ENCODE measurements around the gene MAGI1. TPM values are rescaled to one million over a fixed set of nuclear protein-coding genes. Genes with fewer than 3 reads are reported as not detected.
A peak's percentile ranks its signal among the peaks of the same experiment; 100 is the strongest.

The MAGI1 gene
- polyA plus RNA-seq, 2 donors = 6.0 to 10.6 TPM

GRCh38 chr3:65955792-65956477 is 82.8 kb downstream of the MAGI1 start:
- Histone ChIP-seq H3K4me3 (ENCODE audit: low read depth in 1 of 2, low read length in 2 of 2) (no peak overlapping the region), H3K27me3 (ENCODE audit: control insufficient read depth in 1 of 2, insufficient read depth in 2 of 2, low read length in 2 of 2) (no peaks in the 10 kb centered on the region), H3K4me1 (ENCODE audit: control insufficient read depth in 2 of 2, insufficient read depth in 2 of 2, low read length in 1 of 2) (peaks cover 0 to 6% of the 10 kb centered on the region in 2 donors), H3K9me3 (ENCODE audit: control insufficient read depth in 2 of 2, insufficient read depth in 1 of 2, low read depth in 1 of 2, low read length in 1 of 2) (no peaks in the 10 kb centered on the region), H3K36me3 (ENCODE audit: control insufficient read depth in 2 of 2, insufficient read depth in 2 of 2, low read length in 1 of 2) (no peaks in the 10 kb centered on the region), H3K27ac (ENCODE audit: low read depth in 2 of 2, low read length in 1 of 2) (no peak overlapping the region)
- WGBS, 2 donors = 69 to 84% methylated on average over 10 of the region's 10 CpGs

- Histone ChIP-seq H3K36me3 (ENCODE audit: control insufficient read depth in 2 of 2, insufficient read depth in 2 of 2, low read length in 1 of 2) (no peaks in the 10 kb centered on the region), H3K4me1 (ENCODE audit: control insufficient read depth in 2 of 2, insufficient read depth in 2 of 2, low read length in 1 of 2) (peaks cover 0 to 6% of the 10 kb centered on the region in 2 donors), H3K27ac (ENCODE audit: low read depth in 2 of 2, low read length in 1 of 2) (peak overlapping the region; percentile 90 to 91), H3K9me3 (ENCODE audit: control insufficient read depth in 2 of 2, insufficient read depth in 1 of 2, low read depth in 1 of 2, low read length in 1 of 2) (no peaks in the 10 kb centered on the region), H3K27me3 (ENCODE audit: control insufficient read depth in 1 of 2, insufficient read depth in 2 of 2, low read length in 2 of 2) (no peaks in the 10 kb centered on the region), H3K4me3 (ENCODE audit: low read depth in 1 of 2, low read length in 2 of 2) (peak overlapping the region in 1 of 2 donors; percentile 23)
- 26 to 46% methylated on average over 16 of the region's 16 CpGs for WGBS, 2 donors
Observed at GRCh38 chr3:65953881-65954733, 84.6 kb downstream of the MAGI1 start.

- no peaks in the 10 kb centered on the region for H3K9me3 ChIP-seq (ENCODE audit: control insufficient read depth in 2 of 2, insufficient read depth in 1 of 2, low read depth in 1 of 2, low read length in 1 of 2)
- H3K4me1 ChIP-seq (ENCODE audit: control insufficient read depth in 2 of 2, insufficient read depth in 2 of 2, low read length in 1 of 2) = peaks cover 0 to 6% of the 10 kb centered on the region in 2 donors
- no peaks in the 10 kb centered on the region for H3K36me3 ChIP-seq (ENCODE audit: control insufficient read depth in 2 of 2, insufficient read depth in 2 of 2, low read length in 1 of 2)
- H3K27me3 ChIP-seq (ENCODE audit: control insufficient read depth in 1 of 2, insufficient read depth in 2 of 2, low read length in 2 of 2) = no peaks in the 10 kb centered on the region
- no peak overlapping the region for H3K4me3 ChIP-seq (ENCODE audit: low read depth in 1 of 2, low read length in 2 of 2)
- peak overlapping the region; percentile 91 to 93 for H3K27ac ChIP-seq (ENCODE audit: low read depth in 2 of 2, low read length in 1 of 2)
- 38 to 45% methylated on average over 5 of the region's 5 CpGs for WGBS, 2 donors
Observed at GRCh38 chr3:65953301-65953812, 85.4 kb downstream of the MAGI1 start.

- no peaks in the 10 kb centered on the region for H3K27me3 ChIP-seq (ENCODE audit: control insufficient read depth in 1 of 2, insufficient read depth in 2 of 2, low read length in 2 of 2)
- H3K27ac ChIP-seq (ENCODE audit: low read depth in 2 of 2, low read length in 1 of 2) = peak overlapping the region; percentile 91 to 93
- peaks cover 0 to 6% of the 10 kb centered on the region in 2 donors for H3K4me1 ChIP-seq (ENCODE audit: control insufficient read depth in 2 of 2, insufficient read depth in 2 of 2, low read length in 1 of 2)
- H3K9me3 ChIP-seq (ENCODE audit: control insufficient read depth in 2 of 2, insufficient read depth in 1 of 2, low read depth in 1 of 2, low read length in 1 of 2) = no peaks in the 10 kb centered on the region
- 65 to 85% methylated on average over 1 of the region's 1 CpG for WGBS, 2 donors
- no peak overlapping the region for H3K4me3 ChIP-seq (ENCODE audit: low read depth in 1 of 2, low read length in 2 of 2)
- H3K36me3 ChIP-seq (ENCODE audit: control insufficient read depth in 2 of 2, insufficient read depth in 2 of 2, low read length in 1 of 2) = no peaks in the 10 kb centered on the region
Observed at GRCh38 chr3:65952842-65953241, 85.9 kb downstream of the MAGI1 start.

GRCh38 chr3:65951836-65952505 is 86.7 kb downstream of the MAGI1 start:
- Histone ChIP-seq H3K36me3 (ENCODE audit: control insufficient read depth in 2 of 2, insufficient read depth in 2 of 2, low read length in 1 of 2) (no peaks in the 10 kb centered on the region), H3K9me3 (ENCODE audit: control insufficient read depth in 2 of 2, insufficient read depth in 1 of 2, low read depth in 1 of 2, low read length in 1 of 2) (no peaks in the 10 kb centered on the region), H3K27ac (ENCODE audit: low read depth in 2 of 2, low read length in 1 of 2) (peak overlapping the region; percentile 66 to 91), H3K4me3 (ENCODE audit: low read depth in 1 of 2, low read length in 2 of 2) (no peak overlapping the region), H3K27me3 (ENCODE audit: control insufficient read depth in 1 of 2, insufficient read depth in 2 of 2, low read length in 2 of 2) (no peaks in the 10 kb centered on the region), H3K4me1 (ENCODE audit: control insufficient read depth in 2 of 2, insufficient read depth in 2 of 2, low read length in 1 of 2) (peaks cover 0 to 6% of the 10 kb centered on the region in 2 donors)
- WGBS, 2 donors = 61 to 68% methylated on average over 4 of the region's 4 CpGs

GRCh38 chr3:65950340-65951326 is 88.1 kb downstream of the MAGI1 start:
- Histone ChIP-seq H3K4me1 (ENCODE audit: control insufficient read depth in 2 of 2, insufficient read depth in 2 of 2, low read length in 1 of 2) (peaks cover 0 to 6% of the 10 kb centered on the region in 2 donors), H3K4me3 (ENCODE audit: low read depth in 1 of 2, low read length in 2 of 2) (no peak overlapping the region), H3K9me3 (ENCODE audit: control insufficient read depth in 2 of 2, insufficient read depth in 1 of 2, low read depth in 1 of 2, low read length in 1 of 2) (no peaks in the 10 kb centered on the region), H3K36me3 (ENCODE audit: control insufficient read depth in 2 of 2, insufficient read depth in 2 of 2, low read length in 1 of 2) (no peaks in the 10 kb centered on the region), H3K27ac (ENCODE audit: low read depth in 2 of 2, low read length in 1 of 2) (no peak overlapping the region), H3K27me3 (ENCODE audit: control insufficient read depth in 1 of 2, insufficient read depth in 2 of 2, low read length in 2 of 2) (no peaks in the 10 kb centered on the region)
- 84 to 86% methylated on average over 7 of the region's 7 CpGs for WGBS, 2 donors

- no peaks in the 10 kb centered on the region for H3K36me3 ChIP-seq (ENCODE audit: control insufficient read depth in 2 of 2, insufficient read depth in 2 of 2, low read length in 1 of 2)
- H3K27ac ChIP-seq (ENCODE audit: low read depth in 2 of 2, low read length in 1 of 2) = no peak overlapping the region
- 59 to 76% methylated on average over 6 of the region's 6 CpGs for WGBS, 2 donors
- H3K4me1 ChIP-seq (ENCODE audit: control insufficient read depth in 2 of 2, insufficient read depth in 2 of 2, low read length in 1 of 2) = no peaks in the 10 kb centered on the region
- H3K9me3 ChIP-seq (ENCODE audit: control insufficient read depth in 2 of 2, insufficient read depth in 1 of 2, low read depth in 1 of 2, low read length in 1 of 2) = no peaks in the 10 kb centered on the region
- no peaks in the 10 kb centered on the region for H3K27me3 ChIP-seq (ENCODE audit: control insufficient read depth in 1 of 2, insufficient read depth in 2 of 2, low read length in 2 of 2)
- H3K4me3 ChIP-seq (ENCODE audit: low read depth in 1 of 2, low read length in 2 of 2) = no peak overlapping the region
Observed at GRCh38 chr3:65948841-65949573, 89.7 kb downstream of the MAGI1 start.

GRCh38 chr3:65946438-65946837 is 92.3 kb downstream of the MAGI1 start:
- Histone ChIP-seq H3K36me3 (ENCODE audit: control insufficient read depth in 2 of 2, insufficient read depth in 2 of 2, low read length in 1 of 2) (no peaks in the 10 kb centered on the region), H3K27me3 (ENCODE audit: control insufficient read depth in 1 of 2, insufficient read depth in 2 of 2, low read length in 2 of 2) (no peaks in the 10 kb centered on the region), H3K4me1 (ENCODE audit: control insufficient read depth in 2 of 2, insufficient read depth in 2 of 2, low read length in 1 of 2) (no peaks in the 10 kb centered on the region), H3K9me3 (ENCODE audit: control insufficient read depth in 2 of 2, insufficient read depth in 1 of 2, low read depth in 1 of 2, low read length in 1 of 2) (no peaks in the 10 kb centered on the region), H3K27ac (ENCODE audit: low read depth in 2 of 2, low read length in 1 of 2) (peak overlapping the region; percentile 70 to 81), H3K4me3 (ENCODE audit: low read depth in 1 of 2, low read length in 2 of 2) (no peak overlapping the region)
- whole genome bisulfite sequencing, 2 donors = 53 to 55% methylated on average over 6 of the region's 6 CpGs
